Measurements from ENCODE around the gene KPNA4.

- TF ChIP-seq CTCF (IDR thresholded peaks at IDR 0.05; ENCODE audit: low read length) (no peak), EZH2 (IDR thresholded peaks at IDR 0.05; ENCODE audit: borderline replicate concordance, low read length) (no peak)
Measured at GRCh38 chr3:160464321-160464720, 101.0 kb downstream of the KPNA4 start.

Measured in OCI-LY1 (cell line).